Endodermal cell (in vitro differentiated cells): ENCODE measurements around the gene BNC2. TPM values are rescaled to one million over a fixed set of nuclear protein-coding genes. Genes with fewer than 3 reads are reported as not detected.

Source experiments
- DNase-seq: peaks from one replicate; pipeline ENCODE4 v3.0.0-alpha.2; 2017
- H3K27ac ChIP-seq: 2 replicates; pipeline ENCODE4 v1.5.1; 2013; ENCODE audit warnings: mild to moderate bottlenecking, low read depth, low read length, moderate library complexity
- H3K27me3 ChIP-seq: 2 replicates; pipeline ENCODE4 v1.6.1; 2013; ENCODE audit warnings: mild to moderate bottlenecking, low read length, moderate library complexity; ENCODE audit not compliant: insufficient read depth, control insufficient read depth, poor library complexity, severe bottlenecking
- H3K36me3 ChIP-seq: 2 replicates; pipeline ENCODE4 v1.7.0; 2013; ENCODE audit warnings: mild to moderate bottlenecking, low read length, moderate library complexity; ENCODE audit not compliant: control insufficient read depth, insufficient read depth
- H3K4me1 ChIP-seq: one replicate; pipeline ENCODE4 v1.7.0; 2013; ENCODE audit warnings: low read length; ENCODE audit not compliant: control insufficient read depth, insufficient read depth
- H3K4me3 ChIP-seq: 2 replicates; pipeline ENCODE4 v1.5.1; 2013; ENCODE audit warnings: mild to moderate bottlenecking, low read length, moderate library complexity
- H3K9ac ChIP-seq: 2 replicates; pipeline ENCODE4 v1.6.1; 2013; ENCODE audit warnings: mild to moderate bottlenecking, low read length, moderate library complexity; ENCODE audit not compliant: poor library complexity, severe bottlenecking; ENCODE audit errors: extremely low read depth
- H3K9me3 ChIP-seq: 2 replicates; pipeline ENCODE4 v1.6.1; 2013; ENCODE audit warnings: mild to moderate bottlenecking, low read length, moderate library complexity; ENCODE audit not compliant: control insufficient read depth
- H3K27ac Mint-ChIP-seq: 2 replicates; pipeline ENCODE4 v1.8.0; 2020; ENCODE audit warnings: mixed read lengths
- H3K27me3 Mint-ChIP-seq: 2 replicates; pipeline ENCODE4 v1.8.0; 2021; ENCODE audit warnings: mild to moderate bottlenecking, mixed read lengths; ENCODE audit not compliant: insufficient read depth
- H3K36me3 Mint-ChIP-seq: 2 replicates; pipeline ENCODE4 v1.8.0; 2020; ENCODE audit warnings: low read depth, mixed read lengths
- H3K4me1 Mint-ChIP-seq: 2 replicates; pipeline ENCODE4 v1.8.0; 2020; ENCODE audit warnings: mixed read lengths
- H3K4me3 Mint-ChIP-seq: 2 replicates; pipeline ENCODE4 v1.8.0; 2020; ENCODE audit warnings: mild to moderate bottlenecking, moderate library complexity, mixed read lengths
- H3K9me3 Mint-ChIP-seq: 2 replicates; pipeline ENCODE4 v1.8.0; 2020; ENCODE audit warnings: mild to moderate bottlenecking, mixed read lengths
- WGBS, 2 experiments: methylation state at CpG; one replicate each; pipeline versions ENCODE4 v1.1.5 to v1.1.7; 2013; ENCODE audit warnings: missing lambda C conversion rate in 2 of 2, mixed read lengths in 1 of 2; ENCODE audit not compliant: insufficient coverage in 1 of 2, insufficient read length in 1 of 2; 5-methylcytosine and 5-hydroxymethylcytosine counted together
- total RNA-seq, 2 donors: library from RNA; stranded (reverse); fragmentation: NEBNext Ultra II Directional in 1 of 2; extraction: Animal tissue kit (Norgen Biotek cat#: 25700) in 1 of 2; gene quantifications; 2 replicates in 1 of 2; 3 replicates in 1 of 2; pipeline ENCODE4 v1.2.1, GENCODE V29; 2021
- TF ChIP-seq, protein P1 (sequence below): fragments of 200-600 bp; sonication (generic); conservative IDR thresholded peaks from 2 replicates; pipeline ENCODE4 v1.5.0; 2021; ENCODE audit warnings: antibody characterized with exemption, mild to moderate bottlenecking

The BNC2 gene
- total RNA-seq, 2 donors from 2014 or later, result 3.0 to 10.5 TPM

DNA sequence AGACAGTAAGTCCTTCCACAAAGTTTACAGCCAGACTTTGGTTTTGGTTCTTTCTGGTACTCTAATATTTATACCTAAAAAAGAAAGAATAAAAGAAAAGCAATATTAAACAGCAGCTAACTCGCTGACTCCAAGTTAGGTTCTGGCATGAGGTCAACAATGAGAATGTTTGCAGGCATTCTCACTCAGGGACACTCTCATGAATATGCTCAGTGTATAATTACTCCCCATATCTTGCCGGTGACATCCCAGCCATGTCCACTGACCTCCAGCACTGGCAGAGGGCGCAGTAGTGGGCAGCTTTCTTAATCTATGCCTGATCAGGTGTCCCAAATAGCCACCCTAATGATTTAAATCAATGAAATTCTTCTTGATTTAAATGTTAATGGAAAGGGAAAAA is 151.5 kb downstream of the BNC2 start:
- Histone ChIP-seq H3K4me1 (no peaks in the 10 kb centered on the region), H3K27ac (no peak overlapping the region), H3K36me3 (no peaks in the 10 kb centered on the region), H3K9me3 (no peaks in the 10 kb centered on the region), H3K9ac (no peak overlapping the region), H3K27me3 (no peaks in the 10 kb centered on the region), H3K4me3 (no peak overlapping the region)
- DNase-seq, result no peak
- TF ChIP-seq, protein P1, sequence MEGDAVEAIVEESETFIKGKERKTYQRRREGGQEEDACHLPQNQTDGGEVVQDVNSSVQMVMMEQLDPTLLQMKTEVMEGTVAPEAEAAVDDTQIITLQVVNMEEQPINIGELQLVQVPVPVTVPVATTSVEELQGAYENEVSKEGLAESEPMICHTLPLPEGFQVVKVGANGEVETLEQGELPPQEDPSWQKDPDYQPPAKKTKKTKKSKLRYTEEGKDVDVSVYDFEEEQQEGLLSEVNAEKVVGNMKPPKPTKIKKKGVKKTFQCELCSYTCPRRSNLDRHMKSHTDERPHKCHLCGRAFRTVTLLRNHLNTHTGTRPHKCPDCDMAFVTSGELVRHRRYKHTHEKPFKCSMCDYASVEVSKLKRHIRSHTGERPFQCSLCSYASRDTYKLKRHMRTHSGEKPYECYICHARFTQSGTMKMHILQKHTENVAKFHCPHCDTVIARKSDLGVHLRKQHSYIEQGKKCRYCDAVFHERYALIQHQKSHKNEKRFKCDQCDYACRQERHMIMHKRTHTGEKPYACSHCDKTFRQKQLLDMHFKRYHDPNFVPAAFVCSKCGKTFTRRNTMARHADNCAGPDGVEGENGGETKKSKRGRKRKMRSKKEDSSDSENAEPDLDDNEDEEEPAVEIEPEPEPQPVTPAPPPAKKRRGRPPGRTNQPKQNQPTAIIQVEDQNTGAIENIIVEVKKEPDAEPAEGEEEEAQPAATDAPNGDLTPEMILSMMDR, result peak; percentile 24
- H3K27me3 Mint-ChIP-seq, result peaks cover 7% of the 10 kb centered on the region
- 89 to 100% methylated on average over 1 to 3 of the region's 3 CpGs for WGBS, 2 experiments
- H3K4me1 Mint-ChIP-seq, result peaks cover 17% of the 10 kb centered on the region
- H3K9me3 Mint-ChIP-seq, result no peaks in the 10 kb centered on the region
- no peak overlapping the region for H3K4me3 Mint-ChIP-seq
- no peaks in the 10 kb centered on the region for H3K36me3 Mint-ChIP-seq
- no peak overlapping the region for H3K27ac Mint-ChIP-seq

- H3K36me3 Mint-ChIP-seq, result no peaks in the 10 kb centered on the region
- Histone ChIP-seq H3K9me3 (no peaks in the 10 kb centered on the region), H3K27me3 (no peaks in the 10 kb centered on the region), H3K9ac (no peak overlapping the region), H3K36me3 (no peaks in the 10 kb centered on the region), H3K4me3 (no peak overlapping the region), H3K27ac (no peak overlapping the region), H3K4me1 (no peaks in the 10 kb centered on the region)
- WGBS, 2 experiments, result 97 to 100% methylated on average over 1 of the region's 1 CpG
- H3K27me3 Mint-ChIP-seq, result peaks cover 7% of the 10 kb centered on the region
- H3K4me3 Mint-ChIP-seq, result no peak overlapping the region
- no peak for DNase-seq
- H3K27ac Mint-ChIP-seq, result no peak overlapping the region
- TF ChIP-seq, protein P1, result no peak
- peaks cover 17% of the 10 kb centered on the region for H3K4me1 Mint-ChIP-seq
- no peaks in the 10 kb centered on the region for H3K9me3 Mint-ChIP-seq
Observed at GRCh38 chr9:16718296-16718695, 152.2 kb downstream of the BNC2 start.

GRCh38 chr9:16716601-16717000 is 153.9 kb downstream of the BNC2 start:
- Histone ChIP-seq H3K9ac (no peak overlapping the region), H3K4me3 (no peak overlapping the region), H3K9me3 (no peaks in the 10 kb centered on the region), H3K36me3 (no peaks in the 10 kb centered on the region), H3K4me1 (no peaks in the 10 kb centered on the region), H3K27me3 (no peaks in the 10 kb centered on the region), H3K27ac (no peak overlapping the region)
- no peaks in the 10 kb centered on the region for H3K36me3 Mint-ChIP-seq
- 90 to 95% methylated on average over 4 to 5 of the region's 5 CpGs for WGBS, 2 experiments
- H3K4me1 Mint-ChIP-seq, result peaks cover 20% of the 10 kb centered on the region
- H3K27ac Mint-ChIP-seq, result no peak overlapping the region
- no peaks in the 10 kb centered on the region for H3K9me3 Mint-ChIP-seq
- TF ChIP-seq, protein P1, result no peak
- H3K4me3 Mint-ChIP-seq, result no peak overlapping the region
- H3K27me3 Mint-ChIP-seq, result peaks cover 7% of the 10 kb centered on the region
- DNase-seq, result no peak
